Frontal cortex (tissue), 4 donors: ENCODE measurements around the gene NFKBIA. TPM values are rescaled to one million over a fixed set of nuclear protein-coding genes. Genes with fewer than 3 reads are reported as not detected.
"Not testable (repeated sequence)": the region's sequence is repeated elsewhere in the genome, so short reads cannot be mapped to it uniquely, and the experiment has no call there.

Experiments
- DNase-seq, 2 donors: peaks; one replicate each; pipeline ENCODE4 v3.0.0; 2012; ENCODE audit warnings: low spot score in 2 of 2
- FAIRE-seq: peaks from 2 replicates; lab custom pipeline; 2012; peaks lifted over from hg19 to GRCh38; lab: Jason Lieb, UNC
- total RNA-seq: library from RNA; depleted of rRNA; stranded (reverse); fragments of >200 nt; gene quantifications from one replicate; pipeline ENCODE4 v1.2.3, GENCODE V29; 2014
- donor health status: control.
- donor health status: control.
- donor health status: control.

NFKBIA gene
- total RNA-seq, 1 donor from 2014 or later = 46.5 TPM

DNA sequence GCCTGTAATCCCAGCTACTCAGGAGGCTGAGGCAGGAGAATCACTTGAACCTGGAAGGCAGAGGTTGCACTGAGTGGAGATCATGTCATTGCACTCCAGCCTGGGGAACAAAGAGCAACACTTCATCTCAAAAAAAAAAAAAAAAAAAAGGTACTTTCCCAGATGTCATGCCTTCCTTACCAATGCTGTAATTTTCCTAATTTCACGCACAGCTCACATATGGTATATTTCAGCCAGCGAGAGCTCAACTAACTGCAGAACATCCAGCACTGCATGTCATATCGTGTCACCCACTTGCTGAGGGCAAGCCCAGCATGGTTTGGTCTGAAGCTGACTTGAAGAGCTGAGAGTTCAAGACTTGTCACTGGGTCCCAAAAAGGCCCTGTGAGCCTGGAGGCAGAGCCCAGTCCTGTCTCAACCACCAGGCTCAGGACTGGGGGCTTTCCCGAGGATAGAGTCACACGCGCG, 29.0 kb downstream of the NFKBIA start:
- DNase-seq (no peak), FAIRE-seq (no peak)

- no peak for DNase-seq
- FAIRE-seq = no peak
These were observed 30.3 kb downstream of the NFKBIA start for GRCh38 chr14:35374263-35374712.

DNA sequence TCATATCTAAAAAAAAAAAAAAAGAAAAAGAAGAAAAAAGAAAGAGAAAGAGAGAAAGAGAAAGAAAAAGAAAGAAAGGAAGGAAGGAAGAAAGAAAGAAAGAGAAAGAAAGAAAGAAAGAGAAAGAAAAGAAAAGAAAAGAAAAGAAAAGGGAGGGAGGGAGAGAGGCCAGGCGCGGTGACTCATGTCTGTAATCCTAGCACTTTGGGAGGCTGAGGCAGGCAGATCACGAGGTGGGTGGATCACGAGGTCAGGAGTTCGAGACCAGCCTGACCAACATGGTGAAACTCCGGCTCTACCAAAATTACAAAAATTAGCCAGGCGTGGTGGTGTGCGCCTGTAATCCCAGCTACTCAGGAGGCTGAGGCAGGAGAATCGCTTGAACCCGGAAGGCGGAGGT, 31.3 kb downstream of the NFKBIA start:
- DNase-seq, FAIRE-seq: not testable (repeated sequence)

DNA sequence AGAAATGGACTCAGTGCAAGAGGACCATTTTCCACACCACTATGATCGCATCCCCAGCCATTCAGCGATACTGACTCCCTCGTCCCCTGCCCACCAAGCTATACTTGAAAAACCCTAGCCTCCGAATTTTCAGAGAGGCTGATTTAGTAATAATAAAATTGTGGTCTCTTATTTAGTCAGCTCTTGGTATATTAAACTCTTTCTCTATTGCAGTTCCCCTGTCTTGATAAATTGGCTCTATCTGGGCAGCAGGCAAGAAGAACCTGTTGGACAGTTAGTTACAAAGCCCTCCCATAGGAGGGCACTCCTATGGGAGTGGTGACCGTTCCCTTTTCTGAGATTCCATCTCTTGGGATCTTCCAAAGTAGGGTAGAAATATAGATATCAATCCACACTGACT, 33.6 kb downstream of the NFKBIA start:
- DNase-seq (no peak), FAIRE-seq (no peak)

DNA sequence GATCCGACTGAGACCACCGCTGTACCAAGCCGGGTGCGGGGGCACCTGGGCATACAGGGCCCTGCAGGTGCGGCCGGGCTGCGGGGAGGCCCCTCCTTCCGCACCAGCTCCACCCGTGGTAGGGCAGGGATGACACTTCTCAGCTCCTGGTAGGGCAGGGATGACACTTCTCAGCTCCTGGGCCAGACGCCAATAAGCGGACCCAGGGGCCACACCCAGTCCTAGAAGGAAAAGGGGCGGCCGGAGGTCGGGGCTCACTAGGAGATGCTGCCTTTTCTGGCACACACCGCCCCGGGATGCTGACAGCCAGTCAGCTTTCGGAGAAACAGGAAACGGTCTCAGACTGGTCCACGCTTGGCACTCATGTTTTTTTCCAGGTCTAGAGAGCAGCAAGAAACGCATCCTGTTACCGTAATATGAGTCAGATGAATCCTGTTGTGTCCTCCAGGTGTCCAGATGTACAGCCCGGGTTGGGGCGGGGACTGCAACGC, 34.8 kb downstream of the NFKBIA start:
- no peak for FAIRE-seq
- DNase-seq = no peak

GRCh38 chr14:35368583-35369392, 35.8 kb downstream of the NFKBIA start:
- DNase-seq (no peak), FAIRE-seq (no peak)

GRCh38 chr14:35368139-35368460, 36.4 kb downstream of the NFKBIA start:
- FAIRE-seq = no peak

GRCh38 chr14:35367056-35367372, 37.5 kb downstream of the NFKBIA start:
- DNase-seq (no peak), FAIRE-seq (no peak)

More at GRCh38 chr14:35368139-35368460, 36.4 kb downstream of the NFKBIA start:
- no peak for DNase-seq

DNA sequence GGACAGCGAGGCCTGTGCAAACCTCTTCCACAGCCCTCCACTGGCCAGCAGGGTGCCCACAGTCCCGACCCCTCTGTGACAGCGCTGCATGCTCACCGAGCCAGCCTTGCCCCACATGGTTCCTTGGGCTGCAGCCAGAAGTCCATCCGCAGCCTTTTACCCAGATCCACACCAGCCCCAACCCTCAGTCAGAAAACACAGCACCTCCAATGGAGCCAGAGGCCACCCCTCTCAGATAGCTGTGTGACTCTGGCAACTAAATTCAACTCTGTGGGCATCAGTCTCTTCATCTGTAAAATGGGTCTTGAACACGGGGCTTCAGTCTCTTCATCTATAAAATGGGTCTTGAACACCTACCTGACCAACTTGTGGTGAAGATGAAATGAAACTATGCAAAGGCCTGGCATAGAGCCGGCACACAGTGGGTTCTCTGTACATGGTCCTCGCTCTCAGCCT, 38.0 kb downstream of the NFKBIA start:
- FAIRE-seq = no peak
- DNase-seq = no peak

DNA sequence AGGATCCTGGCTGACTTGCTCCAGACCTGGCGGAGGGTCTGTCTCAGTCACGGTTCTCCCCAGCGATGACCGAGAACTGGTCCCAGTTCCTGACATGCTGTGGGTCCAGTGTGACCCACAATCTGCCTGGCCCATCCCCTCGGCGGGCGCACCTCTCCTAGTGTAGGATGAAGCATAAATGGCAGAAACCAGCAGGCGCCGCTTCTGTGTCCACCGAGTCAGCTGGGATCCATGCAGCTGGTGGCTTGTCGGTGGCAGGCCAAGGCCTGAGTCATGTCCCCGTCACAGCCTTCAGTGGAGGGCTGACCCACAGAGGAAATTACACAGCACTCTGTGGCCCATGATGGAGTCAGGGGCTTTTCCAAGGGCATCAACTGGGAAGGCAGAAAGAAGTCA, 38.5 kb downstream of the NFKBIA start:
- no peak for FAIRE-seq
- DNase-seq = no peak

- DNase-seq (peak in 1 of 2 donors; percentile 71), FAIRE-seq (no peak)
These were observed 39.2 kb downstream of the NFKBIA start for GRCh38 chr14:35365130-35366055.

DNA sequence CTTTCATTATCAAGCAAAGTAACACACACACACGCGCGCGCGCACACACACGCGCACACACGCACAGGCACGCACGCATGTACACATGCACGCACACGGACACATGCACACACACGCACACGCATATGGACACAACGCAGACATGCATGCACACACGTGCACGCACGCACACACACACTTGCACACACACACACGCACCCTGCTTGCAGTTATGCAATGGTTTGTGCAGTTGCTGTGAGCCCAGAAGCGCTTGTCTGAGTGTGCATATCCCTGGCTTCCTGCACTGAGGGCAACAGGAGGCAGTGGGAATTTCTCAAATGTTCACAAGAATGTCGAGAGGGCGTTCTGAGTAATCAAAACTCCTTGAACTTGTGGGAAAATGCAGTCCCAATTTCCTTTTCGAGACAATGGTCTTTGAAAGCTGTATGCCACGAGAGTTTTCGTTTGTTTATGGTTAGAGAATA, 41.6 kb downstream of the NFKBIA start:
- DNase-seq (no peak), FAIRE-seq (no peak)

GRCh38 chr14:35362450-35362849, 42.1 kb downstream of the NFKBIA start:
- FAIRE-seq (no peak), DNase-seq (no peak)

GRCh38 chr14:35361141-35361480, 43.4 kb downstream of the NFKBIA start:
- FAIRE-seq = no peak
- no peak for DNase-seq

DNA sequence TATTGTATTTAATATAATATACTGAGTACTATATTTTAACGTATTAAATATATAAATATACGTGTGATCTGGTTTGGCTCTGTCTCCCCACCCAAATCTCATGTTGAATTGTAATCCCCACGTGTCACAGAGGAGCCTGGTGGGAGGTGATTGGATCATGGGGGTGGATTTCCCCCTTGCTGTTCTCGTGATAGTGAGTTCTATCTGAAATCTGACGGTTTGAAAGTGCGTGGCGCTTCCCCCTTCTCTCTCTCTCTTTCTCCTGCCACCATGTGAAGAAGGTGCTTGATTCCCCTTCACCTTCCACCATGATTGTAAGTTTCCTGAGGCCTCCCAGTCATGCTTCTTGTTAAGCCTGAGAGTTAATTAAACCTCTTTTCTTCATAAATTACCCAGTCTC, 44.9 kb downstream of the NFKBIA start:
- not testable (repeated sequence) for FAIRE-seq, DNase-seq

- FAIRE-seq (no peak), DNase-seq (no peak)
These were observed 48.3 kb downstream of the NFKBIA start for GRCh38 chr14:35355981-35356841.

DNA sequence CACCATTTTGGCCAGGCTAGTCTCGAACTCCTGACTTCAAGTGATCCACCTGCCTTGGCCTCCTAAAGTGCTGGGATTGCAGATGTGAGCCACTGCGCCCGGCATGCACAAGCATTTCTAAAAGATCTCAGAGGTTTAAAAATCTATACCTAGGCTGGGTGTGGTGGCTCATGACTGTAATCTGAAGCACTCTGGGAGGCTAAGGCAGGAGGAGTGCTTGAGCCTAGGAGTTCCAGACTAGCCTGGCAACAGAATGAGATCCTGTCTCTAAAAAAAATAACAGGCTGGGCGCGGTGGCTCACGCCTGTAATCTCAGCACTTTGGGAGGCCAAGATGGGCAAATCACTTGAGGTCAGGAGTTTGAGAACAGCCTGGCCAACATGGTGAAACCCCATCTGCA, 49.3 kb downstream of the NFKBIA start:
- not testable (repeated sequence) for FAIRE-seq, DNase-seq

- FAIRE-seq = no peak
- DNase-seq = no peak
These were observed 51.0 kb downstream of the NFKBIA start for GRCh38 chr14:35353409-35354172.
